Skin of body (tissue), 2 donors: Measurements from ENCODE around the gene PITHD1. TPM values are rescaled to one million over a fixed set of nuclear protein-coding genes. Genes with fewer than 3 reads are reported as not detected.
A peak's percentile ranks its signal among the peaks of the same experiment; 100 is the strongest.
"Not testable (repeated sequence)": the region's sequence is repeated elsewhere in the genome, so short reads cannot be mapped to it uniquely, and the experiment has no call there.

Experiments
- DNase-seq: peaks from one replicate; lab custom pipeline; 2025; lab: John Stamatoyannopoulos, UW
- total RNA-seq: library from RNA; depleted of rRNA; stranded (reverse); fragments of >200 nt; gene quantifications from one replicate; pipeline ENCODE4 v1.2.3, GENCODE V29; 2014

PITHD1 gene
- total RNA-seq, 1 donor from 2014 or later: 57.6 TPM

GRCh38 chr1:23798662-23799142, 20.5 kb downstream of the PITHD1 start:
- DNase-seq: no peak

- no peak for DNase-seq
Observed at GRCh38 chr1:23799255-23799569, 21.0 kb downstream of the PITHD1 start.

GRCh38 chr1:23799570-23800399, 21.6 kb downstream of the PITHD1 start:
- no peak for DNase-seq

GRCh38 chr1:23800400-23801337, 22.5 kb downstream of the PITHD1 start, which contains the start of gene GALE:
GALE (minus strand) TSS chr1:23800754; CDS start chr1:23799007, 1,747 bp downstream.
- peak; percentile 94 for DNase-seq

- no peak for DNase-seq
Observed at GRCh38 chr1:23801338-23801748, 23.1 kb downstream of the PITHD1 start.

- DNase-seq: no peak
Observed at GRCh38 chr1:23801876-23802275, 23.7 kb downstream of the PITHD1 start.

- DNase-seq: not testable (repeated sequence)
Observed at GRCh38 chr1:23802809-23803342, 24.7 kb downstream of the PITHD1 start.

GRCh38 chr1:23803674-23804073, 25.5 kb downstream of the PITHD1 start:
- DNase-seq: no peak

- DNase-seq: no peak
Observed at GRCh38 chr1:23804183-23804835, 26.1 kb downstream of the PITHD1 start.

- DNase-seq: no peak
Observed at GRCh38 chr1:23805025-23805424, 26.8 kb downstream of the PITHD1 start.

- DNase-seq: no peak
Observed at GRCh38 chr1:23806280-23806679, 28.1 kb downstream of the PITHD1 start.

GRCh38 chr1:23807453-23807852, 29.2 kb downstream of the PITHD1 start:
- DNase-seq: no peak

- no peak for DNase-seq
Observed at GRCh38 chr1:23809751-23810171, 31.5 kb downstream of the PITHD1 start.

GRCh38 chr1:23810818-23811540, 32.8 kb downstream of the PITHD1 start:
- no peak for DNase-seq

GRCh38 chr1:23814016-23814415, 35.8 kb downstream of the PITHD1 start:
- no peak for DNase-seq

GRCh38 chr1:23816361-23816760, 38.1 kb downstream of the PITHD1 start:
- no peak for DNase-seq

GRCh38 chr1:23816906-23817305, 38.7 kb downstream of the PITHD1 start:
- DNase-seq: no peak

- DNase-seq: no peak
Observed at GRCh38 chr1:23817633-23818032, 39.4 kb downstream of the PITHD1 start.

GRCh38 chr1:23823767-23824166, 45.5 kb downstream of the PITHD1 start:
- DNase-seq: no peak

GRCh38 chr1:23824711-23825075, 46.5 kb downstream of the PITHD1 start:
- no peak for DNase-seq
